HG03060 (cell line): ENCODE measurements around the gene ITGA3.

Experiments
- ATAC-seq: cut with Tn5 transposase; IDR thresholded peaks from one replicate; pipeline ENCODE4 v1.9.1; 2021; ENCODE audit warnings: low read depth, moderate number of reproducible peaks; ENCODE audit not compliant: unreplicated experiment

The ITGA3 gene

DNA sequence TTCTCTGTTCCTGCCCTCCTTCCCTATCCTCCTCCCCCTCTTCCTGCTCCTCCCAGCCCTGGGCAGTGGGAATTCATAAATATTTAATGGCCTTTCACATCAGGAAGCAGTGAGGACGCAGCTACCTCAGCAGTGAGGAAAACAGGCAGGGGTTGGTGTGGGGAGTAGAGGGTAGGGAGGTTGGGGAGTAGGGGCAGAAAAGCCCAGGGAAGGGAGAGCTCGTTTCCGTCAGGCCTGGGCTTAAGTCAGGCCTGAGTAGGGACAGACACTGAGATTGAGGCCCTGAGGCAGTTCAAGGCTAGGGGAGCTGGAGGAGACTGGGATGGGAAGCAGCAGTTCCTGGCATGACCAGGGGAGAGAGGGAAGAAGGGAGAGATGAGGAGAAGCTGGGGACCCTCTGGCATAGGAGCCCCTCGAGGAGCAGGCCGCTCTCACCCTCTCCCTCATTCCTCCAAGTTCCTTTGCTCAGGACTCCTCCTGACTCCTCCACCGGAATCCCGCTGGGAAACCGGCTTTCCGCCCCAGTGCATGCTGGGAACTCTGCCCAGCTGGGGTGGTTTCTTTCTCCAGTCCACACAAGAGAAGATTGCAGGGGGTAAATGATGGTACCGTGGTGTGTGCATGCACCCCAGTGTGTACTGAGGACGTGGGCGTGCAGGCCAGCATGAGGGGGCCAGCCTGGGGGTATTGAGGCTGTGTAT, 67.9 kb downstream of the ITGA3 start:
- no peak for ATAC-seq

- ATAC-seq = no peak
These were observed 69.6 kb downstream of the ITGA3 start for GRCh38 chr17:50125420-50125997.

GRCh38 chr17:50127697-50128361, 71.9 kb downstream of the ITGA3 start:
- ATAC-seq = no peak

DNA sequence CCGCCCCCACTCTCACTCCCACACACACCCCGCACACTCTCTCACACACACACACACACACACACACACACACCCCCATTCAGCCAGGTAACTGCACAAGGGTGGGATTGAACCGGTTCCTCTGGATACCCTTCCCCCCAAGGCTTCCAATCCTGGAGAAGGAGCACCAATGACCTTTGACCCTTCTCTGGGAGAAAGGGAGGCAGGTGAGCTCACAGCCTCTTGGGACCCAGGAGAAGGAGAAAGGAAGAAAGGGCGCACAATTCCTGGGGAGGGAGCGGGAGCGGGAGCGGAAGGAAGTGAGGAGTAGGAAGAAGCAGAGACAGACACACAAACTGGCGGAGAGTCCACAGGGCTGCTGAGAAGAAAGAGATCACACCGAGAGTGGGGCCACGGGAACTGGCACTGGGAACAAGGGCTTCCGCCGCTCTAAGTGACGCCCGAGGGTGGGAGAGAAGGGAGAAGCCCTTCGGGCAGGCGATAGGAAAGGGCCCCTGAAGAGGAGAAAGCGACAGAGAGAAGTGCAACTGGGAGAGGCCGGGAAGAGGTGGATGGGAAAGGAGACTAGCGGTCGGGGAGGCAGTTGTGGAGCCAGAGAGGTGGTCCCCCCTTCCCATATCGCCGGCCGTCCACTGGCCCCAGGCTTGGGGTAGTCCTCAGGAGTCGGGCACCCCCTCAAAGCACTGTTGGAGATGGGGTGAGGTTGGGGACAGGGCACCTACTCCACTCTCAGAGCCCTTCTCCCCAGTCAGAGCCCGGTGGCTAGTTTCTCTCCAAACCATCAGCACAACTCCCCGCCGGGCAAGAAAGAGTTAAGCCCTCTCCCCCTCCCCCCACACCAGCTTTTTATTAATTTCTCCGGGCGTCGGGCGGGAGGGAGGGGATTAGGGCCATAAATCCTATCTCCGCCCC, 72.8 kb downstream of the ITGA3 start:
- no peak for ATAC-seq

DNA sequence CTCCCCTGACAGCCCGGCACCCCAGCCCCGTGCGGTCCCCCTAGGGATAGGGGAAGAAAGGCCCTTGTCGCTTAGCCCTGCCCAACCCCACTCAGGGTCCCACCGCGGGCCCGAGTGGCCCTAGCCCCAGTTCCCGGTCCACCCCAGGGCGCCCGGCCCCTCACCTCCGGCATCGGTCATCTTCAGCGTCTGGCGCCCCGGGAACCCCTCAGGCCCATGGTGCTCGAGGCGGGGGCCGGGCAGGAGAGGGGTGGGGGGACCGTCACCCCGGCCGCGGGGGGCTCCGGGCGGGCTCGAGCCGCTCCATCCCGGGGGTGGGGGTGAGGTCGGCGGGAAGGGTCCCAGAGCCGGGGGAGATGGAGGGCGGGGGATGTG, 73.4 kb downstream of the ITGA3 start:
- no peak for ATAC-seq

GRCh38 chr17:50129728-50130558, 74.0 kb downstream of the ITGA3 start, which contains the start of gene SAMD14:
SAMD14 (minus strand) TSS chr17:50130160; CDS start chr17:50124959, 5,201 bp downstream.
- no peak for ATAC-seq

DNA sequence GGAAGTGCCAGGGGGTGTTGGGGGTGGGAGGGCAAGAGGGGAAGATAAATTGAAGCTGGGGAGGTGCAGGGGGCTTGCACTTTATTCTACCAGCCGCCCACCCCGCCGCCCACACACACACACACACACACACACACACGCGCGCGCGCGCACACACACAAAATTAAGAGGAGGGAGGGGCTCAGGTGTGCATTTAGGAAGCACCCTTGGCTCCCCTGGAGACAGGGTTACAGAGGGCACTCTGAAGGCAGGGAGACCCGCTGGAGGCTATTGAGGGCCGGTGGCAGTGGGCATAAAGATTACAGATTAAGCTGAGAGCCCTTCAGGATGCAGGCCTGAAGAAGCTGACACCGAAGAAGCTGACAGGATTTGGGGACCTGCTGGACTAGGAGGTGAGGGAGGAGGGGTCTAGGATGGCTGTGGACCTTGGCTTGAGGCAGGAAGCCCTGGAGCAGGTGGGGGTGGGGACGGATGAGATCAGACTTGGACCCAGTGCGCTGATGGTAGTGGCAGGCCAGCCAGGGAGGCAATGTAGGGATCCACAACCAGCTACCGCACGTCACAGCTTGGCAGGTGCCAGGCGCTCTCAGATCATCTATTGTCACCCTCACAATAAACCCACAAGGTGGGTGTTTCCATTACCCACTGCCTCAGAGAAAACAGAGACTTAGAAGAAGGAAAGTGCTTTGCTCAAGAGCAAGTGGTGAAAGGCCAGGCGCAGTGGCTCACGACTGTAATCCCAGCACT, 74.8 kb downstream of the ITGA3 start:
- ATAC-seq = no peak

DNA sequence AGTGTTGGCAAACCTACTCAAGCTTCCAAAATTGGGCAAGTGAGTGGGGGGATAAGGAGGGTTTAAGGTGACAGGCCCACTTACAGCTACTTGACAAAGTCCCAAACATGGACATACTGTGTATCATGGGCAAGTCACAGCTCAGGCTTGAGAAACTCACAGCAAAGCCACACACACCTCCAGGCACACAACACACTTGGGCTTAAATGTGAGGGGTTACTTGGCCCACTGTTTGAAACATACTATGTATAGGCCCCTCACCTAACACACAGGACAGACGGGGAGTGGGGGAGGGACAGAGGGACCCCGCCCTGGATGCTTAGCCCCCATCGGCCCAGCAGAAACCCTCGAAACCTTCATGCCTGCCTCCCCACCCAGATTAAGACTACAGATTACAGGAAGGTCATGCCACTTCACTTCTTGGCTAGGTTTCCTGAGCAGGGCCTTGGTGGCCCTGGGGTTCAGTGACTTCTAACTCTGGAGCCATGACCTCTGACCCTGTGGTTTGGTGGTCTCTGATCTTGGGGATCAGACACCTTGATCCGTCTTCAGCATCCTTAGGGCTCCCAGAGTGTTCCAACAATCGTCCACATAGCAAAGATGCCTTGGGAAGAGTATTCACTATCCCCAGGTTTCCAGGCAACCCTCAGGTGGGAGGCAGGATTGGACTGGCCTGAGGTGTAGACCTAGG, 76.3 kb downstream of the ITGA3 start:
- no peak for ATAC-seq

DNA sequence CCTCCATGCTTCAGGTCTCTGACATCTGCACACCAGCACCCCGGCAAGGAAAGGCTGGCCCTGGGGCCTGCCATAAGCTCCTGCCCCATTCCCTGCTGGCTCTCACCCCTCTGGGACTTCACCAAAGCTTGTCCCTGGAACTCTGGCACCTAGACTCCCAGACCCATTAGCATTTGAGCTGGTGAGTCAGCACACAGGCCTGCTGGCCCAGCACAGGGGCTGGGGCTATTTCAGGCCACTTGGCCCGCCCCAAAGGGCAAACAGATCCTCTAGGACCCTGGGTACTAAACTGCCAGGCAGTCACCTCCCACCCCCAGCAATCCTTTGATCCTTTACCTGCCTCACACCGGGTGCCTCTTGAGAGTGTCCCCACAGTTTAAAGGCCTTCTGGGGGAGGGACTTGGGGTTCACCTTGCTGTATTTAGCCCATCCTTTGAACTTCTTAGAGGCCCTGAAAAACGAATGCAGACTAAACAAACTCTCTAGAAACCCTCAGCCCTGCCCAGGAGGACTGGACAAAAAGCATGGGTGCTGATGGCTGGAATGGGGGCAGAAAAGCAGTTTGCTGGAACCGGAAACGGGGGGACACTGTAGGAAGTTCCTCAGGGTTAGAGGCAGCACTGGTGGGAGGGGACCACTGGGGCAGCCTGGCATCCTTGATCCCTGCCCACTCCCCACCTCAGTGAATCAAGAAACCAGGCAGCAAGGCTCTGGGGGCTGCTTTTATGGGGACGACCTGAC, 77.3 kb downstream of the ITGA3 start:
- no peak for ATAC-seq

GRCh38 chr17:50133769-50134099, 77.8 kb downstream of the ITGA3 start:
- no peak for ATAC-seq

DNA sequence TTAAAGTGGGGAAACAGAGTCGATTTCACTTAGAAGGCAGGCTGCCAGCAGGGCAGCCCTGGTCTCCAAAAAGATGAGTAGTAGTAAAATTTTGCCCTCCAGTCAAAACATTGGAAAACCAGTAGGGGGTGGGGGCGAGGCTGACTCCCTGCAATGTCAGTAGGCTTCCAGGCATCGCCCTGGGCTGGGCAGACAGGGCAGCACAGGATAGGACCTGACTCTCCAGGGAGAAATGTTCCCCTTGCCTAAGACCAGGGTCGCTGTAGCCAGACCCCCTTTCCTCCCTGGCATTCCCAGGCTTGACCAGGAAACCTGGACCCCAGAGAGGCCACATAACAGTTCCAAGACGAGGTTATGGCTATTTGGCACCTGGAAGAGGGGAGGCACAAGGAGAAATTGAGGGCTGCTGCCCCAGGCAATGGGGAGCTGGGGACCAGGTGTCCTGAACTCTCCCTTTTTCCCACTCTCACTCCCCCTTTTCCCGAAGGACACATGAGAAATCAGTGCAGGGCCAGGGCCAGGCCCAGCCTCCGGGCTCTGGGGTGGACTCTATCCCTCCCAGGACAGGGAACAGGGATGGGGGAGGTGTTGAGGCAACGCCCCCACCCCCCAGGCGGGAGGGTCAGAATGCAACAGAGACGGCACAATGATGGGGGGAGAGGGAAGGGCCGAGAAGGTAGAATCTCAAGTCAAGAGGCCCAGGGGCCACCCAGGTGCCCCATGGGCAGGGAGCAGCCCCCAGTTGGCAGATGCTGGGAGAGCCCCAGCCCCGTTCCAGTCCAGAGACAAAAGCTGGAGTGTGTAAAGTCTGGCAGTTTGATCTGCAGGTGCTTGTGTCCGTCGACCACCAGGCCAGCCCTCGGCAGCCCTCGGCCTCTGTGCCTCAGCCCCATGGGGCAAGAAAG, 78.5 kb downstream of the ITGA3 start:
- no peak for ATAC-seq

GRCh38 chr17:50135316-50136095, 79.6 kb downstream of the ITGA3 start:
- no peak for ATAC-seq

DNA sequence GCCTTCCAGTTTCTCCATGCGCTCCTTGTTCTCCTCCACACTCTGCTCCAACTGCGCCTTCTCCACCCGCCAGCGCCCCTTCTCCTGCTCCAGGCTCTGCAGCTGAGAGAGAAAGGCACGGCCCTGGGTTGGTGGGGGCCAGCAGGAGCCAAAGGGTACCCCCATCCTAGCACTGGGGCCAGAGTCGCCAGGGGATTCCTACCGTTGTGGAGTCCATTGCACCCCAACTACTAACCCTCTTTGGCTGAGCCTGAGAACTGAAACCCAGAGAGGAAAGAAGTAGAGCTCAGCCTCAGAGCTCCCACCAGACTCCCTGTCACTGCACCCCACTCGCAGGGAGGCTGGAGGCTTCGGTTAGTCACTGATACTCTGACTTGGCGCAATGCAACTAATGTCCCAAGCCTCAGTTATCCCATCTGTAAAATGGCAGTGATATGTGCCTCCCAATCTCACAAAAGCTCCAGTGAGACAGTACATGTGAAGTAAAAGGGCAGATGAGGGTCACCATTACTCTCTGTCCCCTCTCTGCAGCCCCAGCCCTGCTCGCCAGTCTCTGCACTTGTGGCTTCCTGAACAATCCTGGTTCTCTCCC, 80.3 kb downstream of the ITGA3 start:
- ATAC-seq = no peak

- no peak for ATAC-seq
These were observed 81.1 kb downstream of the ITGA3 start for GRCh38 chr17:50137042-50137441.

GRCh38 chr17:50139185-50139783, 83.4 kb downstream of the ITGA3 start:
- no peak for ATAC-seq
